ENCODE measurements around the gene CAPN10.
A peak's percentile ranks its signal among the peaks of the same experiment; 100 is the strongest.

The CAPN10 gene

DNA sequence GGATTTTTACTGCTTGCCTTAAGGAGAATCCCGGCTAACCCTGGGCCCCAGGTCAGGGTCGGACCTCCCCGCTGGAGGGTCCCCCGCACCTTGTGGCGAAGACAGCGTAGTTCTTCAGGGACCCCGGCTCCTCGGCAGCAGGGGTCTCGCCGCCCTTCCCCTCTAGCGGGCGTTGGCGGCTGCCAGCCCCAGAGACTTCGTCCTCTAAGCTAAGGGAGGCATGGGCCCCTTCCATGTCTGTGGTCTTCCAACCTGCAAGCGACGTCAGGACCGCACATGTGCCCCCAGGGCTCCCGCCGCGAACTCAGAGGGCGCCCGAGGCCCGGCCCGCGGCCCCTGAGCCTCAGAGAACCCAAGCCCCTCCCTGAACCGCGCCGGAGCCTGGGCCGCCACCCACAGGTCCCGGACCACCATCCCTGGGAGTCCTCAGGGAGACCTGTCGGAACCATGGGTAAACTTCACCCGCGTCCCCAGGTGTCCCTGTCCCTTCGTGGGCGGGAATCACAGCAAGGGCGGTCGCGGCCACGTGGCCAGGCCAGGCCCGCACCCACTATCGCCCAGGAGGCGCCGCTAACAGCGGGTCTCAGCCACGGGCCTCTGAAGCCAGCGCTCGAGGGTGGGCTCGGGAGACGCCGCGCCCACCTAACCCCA, 29.3 kb upstream of the CAPN10 start:
- Histone ChIP-seq H3K4ac (ENCODE audit: low read depth, low read length) (no peak overlapping the region), H3K18ac (ENCODE audit: low read length) (no peak overlapping the region), H3K27me3 (ENCODE audit: insufficient read depth, low read length, poor library complexity) (no peaks in the 10 kb centered on the region), H3K79me1 (ENCODE audit: low read length) (peaks cover 3% of the 10 kb centered on the region), H4K8ac (ENCODE audit: low read depth, low read length) (no peak overlapping the region), H3K4me1 (ENCODE audit: control insufficient read depth, low read depth, low read length) (peaks cover 5% of the 10 kb centered on the region), H3K27ac (ENCODE audit: low read depth, low read length) (no peak overlapping the region), H4K5ac (ENCODE audit: low read length) (no peak overlapping the region), H3K79me2 (ENCODE audit: control insufficient read depth, insufficient read depth, low read length) (no peaks in the 10 kb centered on the region), H3K9ac (ENCODE audit: low read length) (no peak overlapping the region), H2BK120ac (ENCODE audit: low read depth, low read length) (no peak overlapping the region), H2AK5ac (ENCODE audit: low read length) (no peak overlapping the region), H3K4me2 (ENCODE audit: low read length) (no peak overlapping the region), H3K56ac (ENCODE audit: low read length) (peak overlapping the region; percentile 22), H3K36me3 (ENCODE audit: control insufficient read depth, insufficient read depth, low read length) (no peaks in the 10 kb centered on the region), H2BK5ac (ENCODE audit: low read length) (no peak overlapping the region), H2BK15ac (replicated peaks; ENCODE audit: low read depth) (no peak overlapping the region), H3K4me3 (ENCODE audit: low read length) (no peak overlapping the region), H3K23ac (ENCODE audit: low read length) (no peak overlapping the region)
- DNase-seq = no peak
- WGBS (ENCODE audit: extremely low coverage, insufficient coverage, low lambda C conversion rate) = no CpG with 5 or more reads among the region's 51 CpGs

DNA sequence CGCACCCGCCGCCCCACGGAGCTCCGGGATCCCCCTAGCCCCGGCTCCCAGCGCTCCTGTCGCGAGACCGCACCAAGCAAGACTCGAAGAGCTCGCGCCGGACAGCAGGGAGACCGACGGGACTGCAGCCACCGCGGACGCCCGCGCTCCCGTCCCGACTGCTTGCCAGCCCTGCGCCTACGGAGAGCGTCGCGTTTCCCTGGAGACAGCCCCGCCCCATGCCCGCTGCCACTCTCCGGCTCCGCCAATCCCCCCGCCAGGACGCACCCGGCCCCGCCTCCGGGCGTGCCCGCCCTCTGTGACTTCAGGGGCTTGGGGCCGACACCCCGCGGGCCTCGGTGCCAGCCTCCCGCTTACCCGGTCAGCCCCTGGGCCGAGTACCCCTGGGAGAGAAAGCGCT, 28.7 kb upstream of the CAPN10 start, which contains the start of gene ANKMY1:
ANKMY1 (minus strand) TSS at position 181 of the 400 bp plus-strand sequence. CDS start 653 bp downstream, outside the sequence.
- Histone ChIP-seq H3K23ac (ENCODE audit: low read length) (no peak within 1 kb of the TSS), H2BK120ac (ENCODE audit: low read depth, low read length) (no peak within 1 kb of the TSS), H3K4me1 (ENCODE audit: control insufficient read depth, low read depth, low read length) (peaks cover 5% of the 10 kb centered on the region), H4K5ac (ENCODE audit: low read length) (no peak within 1 kb of the TSS), H2AK5ac (ENCODE audit: low read length) (no peak within 1 kb of the TSS), H3K79me1 (ENCODE audit: low read length) (peaks cover 3% of the 10 kb centered on the region), H3K4me3 (ENCODE audit: low read length) (no peak within 1 kb of the TSS), H4K8ac (ENCODE audit: low read depth, low read length) (no peak within 1 kb of the TSS), H3K56ac (ENCODE audit: low read length) (peak within 1 kb of the TSS; percentile 22), H2BK15ac (replicated peaks; ENCODE audit: low read depth) (no peak within 1 kb of the TSS), H3K36me3 (ENCODE audit: control insufficient read depth, insufficient read depth, low read length) (no peaks in the 10 kb centered on the region), H3K27ac (ENCODE audit: low read depth, low read length) (no peak within 1 kb of the TSS), H3K27me3 (ENCODE audit: insufficient read depth, low read length, poor library complexity) (no peaks in the 10 kb centered on the region), H3K79me2 (ENCODE audit: control insufficient read depth, insufficient read depth, low read length) (no peaks in the 10 kb centered on the region), H3K4me2 (ENCODE audit: low read length) (peak within 1 kb of the TSS; percentile 39), H2BK5ac (ENCODE audit: low read length) (no peak within 1 kb of the TSS), H3K9ac (ENCODE audit: low read length) (peak within 1 kb of the TSS; percentile 20), H3K4ac (ENCODE audit: low read depth, low read length) (no peak within 1 kb of the TSS), H3K18ac (ENCODE audit: low read length) (no peak within 1 kb of the TSS)
- peak; percentile 90 for DNase-seq
- no CpG with 5 or more reads among the region's 47 CpGs for WGBS (ENCODE audit: extremely low coverage, insufficient coverage, low lambda C conversion rate)

DNA sequence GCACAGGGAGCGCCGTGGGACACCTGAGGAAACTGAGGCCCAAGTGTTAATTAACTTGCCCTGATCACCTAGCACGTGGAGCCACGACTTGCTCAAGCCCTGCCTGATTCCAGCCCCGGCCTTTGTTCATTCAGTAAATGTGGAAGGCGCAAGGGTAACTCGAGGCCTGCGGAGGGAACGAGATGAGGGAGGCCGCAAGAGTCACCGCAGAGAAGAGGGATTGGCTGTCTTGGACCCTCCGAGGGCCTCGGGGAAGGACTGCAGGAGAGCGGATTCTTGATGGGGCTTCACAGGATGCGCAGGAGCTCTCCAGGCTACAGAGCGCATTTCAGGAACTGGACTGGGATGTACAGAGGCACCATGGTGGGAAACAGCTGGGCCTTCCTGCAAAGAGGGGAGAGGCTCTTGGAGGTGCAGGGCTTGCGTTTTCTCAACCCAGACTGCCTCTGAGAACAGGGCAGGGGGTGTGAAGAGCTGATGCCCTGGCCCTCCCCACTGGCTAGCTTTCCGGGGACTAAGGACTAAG, 28.2 kb upstream of the CAPN10 start:
- peak overlapping the region; percentile 26 for H3K4me2 ChIP-seq (ENCODE audit: low read length)
- H3K79me1 ChIP-seq (ENCODE audit: low read length) = peaks cover 3% of the 10 kb centered on the region
- H3K9ac ChIP-seq (ENCODE audit: low read length) = peak overlapping the region; percentile 20
- no peak for DNase-seq
- H3K36me3 ChIP-seq (ENCODE audit: control insufficient read depth, insufficient read depth, low read length) = no peaks in the 10 kb centered on the region
- no peak overlapping the region for H2AK5ac ChIP-seq (ENCODE audit: low read length)
- H2BK5ac ChIP-seq (ENCODE audit: low read length) = no peak overlapping the region
- H4K5ac ChIP-seq (ENCODE audit: low read length) = no peak overlapping the region
- no peak overlapping the region for H3K27ac ChIP-seq (ENCODE audit: low read depth, low read length)
- WGBS (ENCODE audit: extremely low coverage, insufficient coverage, low lambda C conversion rate) = no CpG with 5 or more reads among the region's 18 CpGs
- no peak overlapping the region for H3K4ac ChIP-seq (ENCODE audit: low read depth, low read length)
- no peak overlapping the region for H4K8ac ChIP-seq (ENCODE audit: low read depth, low read length)
- peaks cover 5% of the 10 kb centered on the region for H3K4me1 ChIP-seq (ENCODE audit: control insufficient read depth, low read depth, low read length)
- H2BK15ac ChIP-seq (replicated peaks; ENCODE audit: low read depth) = no peak overlapping the region
- no peaks in the 10 kb centered on the region for H3K27me3 ChIP-seq (ENCODE audit: insufficient read depth, low read length, poor library complexity)
- H3K23ac ChIP-seq (ENCODE audit: low read length) = no peak overlapping the region
- H3K56ac ChIP-seq (ENCODE audit: low read length) = peak overlapping the region; percentile 18
- H3K4me3 ChIP-seq (ENCODE audit: low read length) = no peak overlapping the region
- H2BK120ac ChIP-seq (ENCODE audit: low read depth, low read length) = no peak overlapping the region
- H3K79me2 ChIP-seq (ENCODE audit: control insufficient read depth, insufficient read depth, low read length) = no peaks in the 10 kb centered on the region
- H3K18ac ChIP-seq (ENCODE audit: low read length) = no peak overlapping the region

DNA sequence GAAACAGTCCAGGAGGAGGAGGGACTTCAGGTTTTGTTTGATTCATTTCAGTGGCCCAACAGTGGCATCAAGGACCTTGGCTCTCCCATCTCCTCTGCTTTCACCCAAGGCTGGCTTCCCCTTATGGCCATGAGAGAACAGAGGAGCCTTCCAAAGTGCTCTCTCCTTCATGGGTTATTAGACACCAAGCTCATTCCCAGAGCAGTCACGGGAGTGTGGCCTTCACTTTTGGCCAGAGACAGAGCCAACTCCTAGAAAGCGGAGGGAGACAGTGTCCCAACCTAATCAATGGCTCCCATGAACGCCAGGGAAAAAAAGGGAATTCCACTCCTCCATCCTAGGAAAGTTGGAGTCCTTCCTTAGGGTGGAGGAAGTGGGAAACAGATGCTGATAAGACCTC, 27.2 kb upstream of the CAPN10 start:
- H4K5ac ChIP-seq (ENCODE audit: low read length) = no peak overlapping the region
- no peak overlapping the region for H3K4ac ChIP-seq (ENCODE audit: low read depth, low read length)
- no peak overlapping the region for H4K8ac ChIP-seq (ENCODE audit: low read depth, low read length)
- peaks cover 3% of the 10 kb centered on the region for H3K79me1 ChIP-seq (ENCODE audit: low read length)
- H3K4me2 ChIP-seq (ENCODE audit: low read length) = no peak overlapping the region
- H3K18ac ChIP-seq (ENCODE audit: low read length) = no peak overlapping the region
- peaks cover 5% of the 10 kb centered on the region for H3K4me1 ChIP-seq (ENCODE audit: control insufficient read depth, low read depth, low read length)
- no peak overlapping the region for H2AK5ac ChIP-seq (ENCODE audit: low read length)
- H3K4me3 ChIP-seq (ENCODE audit: low read length) = no peak overlapping the region
- H3K27me3 ChIP-seq (ENCODE audit: insufficient read depth, low read length, poor library complexity) = no peaks in the 10 kb centered on the region
- no peaks in the 10 kb centered on the region for H3K79me2 ChIP-seq (ENCODE audit: control insufficient read depth, insufficient read depth, low read length)
- no peaks in the 10 kb centered on the region for H3K36me3 ChIP-seq (ENCODE audit: control insufficient read depth, insufficient read depth, low read length)
- DNase-seq = no peak
- no peak overlapping the region for H3K56ac ChIP-seq (ENCODE audit: low read length)
- H3K9ac ChIP-seq (ENCODE audit: low read length) = peak overlapping the region; percentile 27
- H2BK120ac ChIP-seq (ENCODE audit: low read depth, low read length) = no peak overlapping the region
- H2BK5ac ChIP-seq (ENCODE audit: low read length) = no peak overlapping the region
- no CpG with 5 or more reads among the region's 3 CpGs for WGBS (ENCODE audit: extremely low coverage, insufficient coverage, low lambda C conversion rate)
- H3K27ac ChIP-seq (ENCODE audit: low read depth, low read length) = no peak overlapping the region
- H2BK15ac ChIP-seq (replicated peaks; ENCODE audit: low read depth) = no peak overlapping the region
- no peak overlapping the region for H3K23ac ChIP-seq (ENCODE audit: low read length)

DNA sequence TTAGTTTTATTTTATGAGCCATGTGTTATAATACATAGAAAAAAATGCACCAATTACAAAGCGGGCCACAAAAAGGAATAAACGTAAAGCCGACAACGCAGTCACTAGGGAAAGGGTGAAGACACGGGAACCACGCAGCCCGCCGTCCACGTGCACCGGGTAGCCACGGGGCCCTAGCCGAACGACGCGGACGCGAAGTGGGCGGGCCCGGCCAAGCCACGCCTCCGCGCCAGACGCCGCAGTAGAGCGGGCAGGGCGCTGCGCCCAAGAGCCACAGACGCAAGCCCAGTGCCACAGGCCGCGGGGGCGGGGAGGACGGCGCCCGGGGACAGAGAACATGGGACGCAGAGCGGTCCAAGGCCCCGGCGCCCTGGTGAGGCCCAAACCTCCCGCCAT, 26.5 kb upstream of the CAPN10 start, which contains the start of gene DUSP28:
DUSP28 (plus strand) TSS at position 274 of the 396 bp plus-strand sequence. CDS start 328 bp downstream, outside the sequence.
- H3K4me2 ChIP-seq (ENCODE audit: low read length) = peak within 1 kb of the TSS; percentile 86
- peak within 1 kb of the TSS; percentile 76 for H3K4ac ChIP-seq (ENCODE audit: low read depth, low read length)
- WGBS (ENCODE audit: extremely low coverage, insufficient coverage, low lambda C conversion rate) = no CpG with 5 or more reads among the region's 39 CpGs
- H3K79me2 ChIP-seq (ENCODE audit: control insufficient read depth, insufficient read depth, low read length) = no peaks in the 10 kb centered on the region
- H3K4me3 ChIP-seq (ENCODE audit: low read length) = peak within 1 kb of the TSS; percentile 59
- H2BK15ac ChIP-seq (replicated peaks; ENCODE audit: low read depth) = no peak within 1 kb of the TSS
- peak within 1 kb of the TSS; percentile 37 for H2BK120ac ChIP-seq (ENCODE audit: low read depth, low read length)
- H3K27ac ChIP-seq (ENCODE audit: low read depth, low read length) = peak within 1 kb of the TSS; percentile 93
- peak within 1 kb of the TSS; percentile 87 for H4K8ac ChIP-seq (ENCODE audit: low read depth, low read length)
- peak within 1 kb of the TSS; percentile 92 for H3K9ac ChIP-seq (ENCODE audit: low read length)
- H3K56ac ChIP-seq (ENCODE audit: low read length) = peak within 1 kb of the TSS; percentile 99
- H3K23ac ChIP-seq (ENCODE audit: low read length) = peak within 1 kb of the TSS; percentile 45
- H3K36me3 ChIP-seq (ENCODE audit: control insufficient read depth, insufficient read depth, low read length) = no peaks in the 10 kb centered on the region
- H3K27me3 ChIP-seq (ENCODE audit: insufficient read depth, low read length, poor library complexity) = no peaks in the 10 kb centered on the region
- peaks cover 5% of the 10 kb centered on the region for H3K4me1 ChIP-seq (ENCODE audit: control insufficient read depth, low read depth, low read length)
- H2BK5ac ChIP-seq (ENCODE audit: low read length) = no peak within 1 kb of the TSS
- peak within 1 kb of the TSS; percentile 97 for H3K18ac ChIP-seq (ENCODE audit: low read length)
- H4K5ac ChIP-seq (ENCODE audit: low read length) = no peak within 1 kb of the TSS
- no peak within 1 kb of the TSS for H2AK5ac ChIP-seq (ENCODE audit: low read length)
- peak; percentile 85 for DNase-seq
- H3K79me1 ChIP-seq (ENCODE audit: low read length) = peaks cover 3% of the 10 kb centered on the region
